Gastrocnemius medialis (tissue), 4 donors: ENCODE results near the gene TMEM106C. TPM values are rescaled to one million over a fixed set of nuclear protein-coding genes. Genes with fewer than 3 reads are reported as not detected.

Source experiments
- ATAC-seq, 2 donors: fragments of 150-250 bp; one replicate each; pipeline ENCODE4 v1.9.1; 2016
- DNase-seq, 2 donors: peaks; one replicate each; pipeline ENCODE4 v3.0.0-alpha.2; 2019
- H3K27ac ChIP-seq, 4 donors: fragments of 200-600 bp; sonication (generic); 1 replicate in 1 of 4; 2 replicates in 3 of 4; pipeline ENCODE4 v1.5.1; 2016 to 2018; ENCODE audit warnings: mild to moderate bottlenecking in 2 of 4, moderate library complexity in 1 of 4
- H3K27me3 ChIP-seq, 3 donors: fragments of 200-600 bp; sonication (generic) in 2 of 3; 1 replicate in 1 of 3; 2 replicates in 2 of 3; pipeline versions ENCODE4 v1.5.1 to v1.6.0; 2016 to 2019; ENCODE audit warnings: mild to moderate bottlenecking in 1 of 3, moderate library complexity in 1 of 3
- H3K36me3 ChIP-seq, 2 donors: fragments of 200-600 bp; sonication (generic) in 1 of 2; one replicate each; pipeline ENCODE4 v1.5.1; 2017 to 2018
- H3K4me1 ChIP-seq, 2 donors: fragments of 200-600 bp; sonication (generic) in 1 of 2; one replicate each; pipeline ENCODE4 v1.5.1; 2016 to 2017; ENCODE audit warnings: mild to moderate bottlenecking in 2 of 2
- H3K4me3 ChIP-seq, 4 donors: fragments of 200-600 bp; sonication (generic) in 3 of 4; 1 replicate in 1 of 4; 2 replicates in 3 of 4; pipeline ENCODE4 v1.5.1; 2016 to 2019; ENCODE audit warnings: mild to moderate bottlenecking in 2 of 4
- H3K9me3 ChIP-seq, 3 donors: fragments of 200-600 bp; sonication (generic) in 2 of 3; 1 replicate in 1 of 3; 2 replicates in 2 of 3; pipeline ENCODE4 v1.5.1; 2016 to 2019
- CTCF ChIP-seq, 5 experiments: fragments of 450-650 bp in 3 of 5; fragments of 200-600 bp in 2 of 5; sonication (generic) in 2 of 5; IDR thresholded peaks in 4 of 5; conservative IDR thresholded peaks in 1 of 5; 1 replicate in 4 of 5; 2 replicates in 1 of 5; pipeline ENCODE4 v1.5.1; 2016 to 2019; ENCODE audit warnings: antibody characterized with exemption in 5 of 5, mild to moderate bottlenecking in 3 of 5, moderate library complexity in 3 of 5
- POLR2A ChIP-seq, 2 donors: fragments of 450-650 bp; IDR thresholded peaks; one replicate each; pipeline ENCODE4 v1.6.1; 2017; ENCODE audit warnings: antibody characterized with exemption in 2 of 2, mild to moderate bottlenecking in 2 of 2, moderate library complexity in 2 of 2
- in situ Hi-C, 4 donors: fragments of 200-750 bp; cut with MboI; loops; one replicate each; pipeline versions ENCODE4 v1.15.0 to v1.8.0; 2017; ENCODE audit warnings: low sequenced_read_pairs in 4 of 4
- intact Hi-C: fragments of 100-400 bp; cut with DNase I; formaldehyde crosslinking; loops from one replicate; pipeline ENCODE4 v1.15.1; 2023; ENCODE audit warnings: low total_unique reads
- total RNA-seq, 4 donors: library from RNA; depleted of rRNA; stranded (reverse); fragments of >200 nt; gene quantifications; one replicate each; pipeline versions ENCODE4 v1.1.0 to v1.2.3, GENCODE V29; 2016

TMEM106C gene
- total RNA-seq, 4 donors from 2014 or later, result 11.8 to 27.1 (median 24.8) TPM

- no peaks in the 10 kb centered on the region for H3K9me3 ChIP-seq
- no peak overlapping the region for H3K4me3 ChIP-seq
- peaks cover 3 to 5% (median 5%) of the 10 kb centered on the region in 3 donors for H3K27me3 ChIP-seq
- no peak for TF ChIP-seq POLR2A (IDR thresholded peaks at IDR 0.05)
- no peak for TF ChIP-seq CTCF (IDR thresholded peaks at IDR 0.05 in 4 of 5, conservative IDR thresholded peaks at IDR 0.05 in 1 of 5)
- DNase-seq, result no peak
- in situ Hi-C loops, result no loop called here
- H3K27ac ChIP-seq, result no peak overlapping the region
- no peaks in the 10 kb centered on the region for H3K36me3 ChIP-seq
- intact Hi-C loops, result no loop called here
- peaks cover 0 to 11% of the 10 kb centered on the region in 2 donors for H3K4me1 ChIP-seq
- ATAC-seq, result no peak
Measured at GRCh38 chr12:47939009-47939601, 24.3 kb upstream of the TMEM106C start.

- no peak for TF ChIP-seq POLR2A (IDR thresholded peaks at IDR 0.05)
- Histone ChIP-seq H3K4me1 (peaks cover 0 to 5% of the 10 kb centered on the region in 2 donors), H3K9me3 (no peaks in the 10 kb centered on the region), H3K27ac (no peak overlapping the region), H3K36me3 (no peaks in the 10 kb centered on the region), H3K27me3 (peaks cover 3 to 5% (median 5%) of the 10 kb centered on the region in 3 donors), H3K4me3 (no peak overlapping the region)
- in situ Hi-C loops (no loop called here), intact Hi-C loops (no loop called here)
- ATAC-seq, result no peak
- no peak for DNase-seq
Measured at GRCh38 chr12:47940773-47941474, 22.5 kb upstream of the TMEM106C start.

GRCh38 chr12:47941475-47941780, 22.0 kb upstream of the TMEM106C start:
- intact Hi-C loops, result no loop called here
- TF ChIP-seq CTCF (IDR thresholded peaks at IDR 0.05 in 4 of 5, conservative IDR thresholded peaks at IDR 0.05 in 1 of 5) (no peak), POLR2A (IDR thresholded peaks at IDR 0.05) (no peak)
- Histone ChIP-seq H3K4me3 (no peak overlapping the region), H3K9me3 (no peaks in the 10 kb centered on the region), H3K36me3 (no peaks in the 10 kb centered on the region), H3K27ac (no peak overlapping the region), H3K27me3 (peaks cover 3 to 5% (median 5%) of the 10 kb centered on the region in 3 donors), H3K4me1 (peaks cover 0 to 5% of the 10 kb centered on the region in 2 donors)
- no peak for DNase-seq
- in situ Hi-C loops, result no loop called here
- no peak for ATAC-seq

GRCh38 chr12:47941871-47942613, 21.4 kb upstream of the TMEM106C start:
- ATAC-seq, result no peak
- DNase-seq, result no peak
- peaks cover 3 to 5% (median 5%) of the 10 kb centered on the region in 3 donors for H3K27me3 ChIP-seq
- intact Hi-C loops, result loop anchor here (1.0 kb wide), 1 partner anchor 223 kb away; no protein-coding TSS in a partner anchor
- H3K4me3 ChIP-seq, result no peak overlapping the region
- H3K9me3 ChIP-seq, result no peaks in the 10 kb centered on the region
- in situ Hi-C loops, result no loop called here
- no peak overlapping the region for H3K27ac ChIP-seq
- H3K36me3 ChIP-seq, result no peaks in the 10 kb centered on the region
- peaks cover 0 to 5% of the 10 kb centered on the region in 2 donors for H3K4me1 ChIP-seq
- TF ChIP-seq CTCF (IDR thresholded peaks at IDR 0.05 in 4 of 5, conservative IDR thresholded peaks at IDR 0.05 in 1 of 5) (peak in 3 of 5 experiments; percentile 17 to 39 (median 17)), POLR2A (IDR thresholded peaks at IDR 0.05) (no peak)
